Fibroblast of mammary gland (primary cell): Measurements from ENCODE around the gene DIDO1.
"Not testable (repeated sequence)": the region's sequence is repeated elsewhere in the genome, so short reads cannot be mapped to it uniquely, and the experiment has no call there.

Experiments used
- DNase-seq: peaks from one replicate; pipeline ENCODE4 v3.0.0-alpha.2; 2010; ENCODE audit warnings: low read depth
- H3K4me3 ChIP-seq: 2 replicates; pipeline ENCODE4 v1.5.1; 2011; ENCODE audit warnings: low read depth, mild to moderate bottlenecking, low read length, moderate library complexity; ENCODE audit not compliant: control insufficient read depth
- TF ChIP-seq, protein P1 (sequence below): conservative IDR thresholded peaks from 2 replicates; pipeline ENCODE4 v1.5.1; 2011; ENCODE audit warnings: low read depth, low read length, inconsistent platforms; ENCODE audit not compliant: control insufficient read depth, insufficient read depth

Gene DIDO1

DNA sequence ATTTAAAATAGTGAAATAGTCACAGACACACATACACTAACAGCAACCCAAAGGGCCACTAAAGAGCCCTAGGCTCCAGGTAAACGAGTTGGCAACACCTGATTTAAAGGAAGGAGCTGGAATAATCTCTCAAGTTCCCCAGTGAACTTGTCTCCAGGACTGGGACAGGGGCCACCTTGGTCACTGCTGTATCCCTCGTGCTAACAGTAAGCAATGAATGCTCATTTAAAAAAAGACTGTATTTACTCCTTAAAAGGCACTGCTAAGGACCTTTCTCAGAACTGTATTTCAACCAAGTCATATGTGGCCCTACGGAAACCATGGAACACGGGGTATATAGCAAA is 1.3 kb downstream of the DIDO1 start:
- peak overlapping the region; percentile 90 for H3K4me3 ChIP-seq
- no peak for DNase-seq
- TF ChIP-seq, protein P1, sequence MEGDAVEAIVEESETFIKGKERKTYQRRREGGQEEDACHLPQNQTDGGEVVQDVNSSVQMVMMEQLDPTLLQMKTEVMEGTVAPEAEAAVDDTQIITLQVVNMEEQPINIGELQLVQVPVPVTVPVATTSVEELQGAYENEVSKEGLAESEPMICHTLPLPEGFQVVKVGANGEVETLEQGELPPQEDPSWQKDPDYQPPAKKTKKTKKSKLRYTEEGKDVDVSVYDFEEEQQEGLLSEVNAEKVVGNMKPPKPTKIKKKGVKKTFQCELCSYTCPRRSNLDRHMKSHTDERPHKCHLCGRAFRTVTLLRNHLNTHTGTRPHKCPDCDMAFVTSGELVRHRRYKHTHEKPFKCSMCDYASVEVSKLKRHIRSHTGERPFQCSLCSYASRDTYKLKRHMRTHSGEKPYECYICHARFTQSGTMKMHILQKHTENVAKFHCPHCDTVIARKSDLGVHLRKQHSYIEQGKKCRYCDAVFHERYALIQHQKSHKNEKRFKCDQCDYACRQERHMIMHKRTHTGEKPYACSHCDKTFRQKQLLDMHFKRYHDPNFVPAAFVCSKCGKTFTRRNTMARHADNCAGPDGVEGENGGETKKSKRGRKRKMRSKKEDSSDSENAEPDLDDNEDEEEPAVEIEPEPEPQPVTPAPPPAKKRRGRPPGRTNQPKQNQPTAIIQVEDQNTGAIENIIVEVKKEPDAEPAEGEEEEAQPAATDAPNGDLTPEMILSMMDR = no peak

DNA sequence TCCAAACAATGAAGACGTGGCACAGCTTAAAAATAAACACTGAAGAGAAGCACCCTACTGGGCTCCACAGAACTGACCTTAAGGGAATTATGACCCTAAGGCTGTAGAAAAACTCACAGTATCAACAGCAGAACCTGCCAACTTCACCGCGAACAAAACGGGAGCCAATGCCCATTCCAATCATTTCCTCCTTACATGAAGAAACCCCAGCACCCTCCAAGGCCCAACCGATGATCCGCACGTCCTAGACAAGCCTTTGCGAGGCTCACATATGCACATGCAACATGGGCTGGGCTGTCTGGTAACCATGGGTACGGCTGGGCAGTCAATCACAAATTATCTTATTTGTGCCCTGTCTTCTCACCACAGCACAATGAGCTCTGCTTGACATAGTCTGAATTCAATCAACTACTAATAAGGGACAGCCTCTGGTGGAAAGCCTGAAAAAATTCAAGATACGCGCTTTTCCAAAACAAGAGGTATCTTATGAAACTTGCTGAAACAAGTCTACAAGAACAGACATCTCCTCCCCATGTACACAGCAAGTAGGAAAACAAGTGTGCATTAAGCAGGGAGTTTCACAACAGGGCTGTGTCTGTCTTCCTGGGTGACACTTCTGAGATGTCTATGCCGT is 1.7 kb downstream of the DIDO1 start:
- DNase-seq = peak; percentile 47
- peak overlapping the region; percentile 90 for H3K4me3 ChIP-seq
- TF ChIP-seq, protein P1 = no peak

DNA sequence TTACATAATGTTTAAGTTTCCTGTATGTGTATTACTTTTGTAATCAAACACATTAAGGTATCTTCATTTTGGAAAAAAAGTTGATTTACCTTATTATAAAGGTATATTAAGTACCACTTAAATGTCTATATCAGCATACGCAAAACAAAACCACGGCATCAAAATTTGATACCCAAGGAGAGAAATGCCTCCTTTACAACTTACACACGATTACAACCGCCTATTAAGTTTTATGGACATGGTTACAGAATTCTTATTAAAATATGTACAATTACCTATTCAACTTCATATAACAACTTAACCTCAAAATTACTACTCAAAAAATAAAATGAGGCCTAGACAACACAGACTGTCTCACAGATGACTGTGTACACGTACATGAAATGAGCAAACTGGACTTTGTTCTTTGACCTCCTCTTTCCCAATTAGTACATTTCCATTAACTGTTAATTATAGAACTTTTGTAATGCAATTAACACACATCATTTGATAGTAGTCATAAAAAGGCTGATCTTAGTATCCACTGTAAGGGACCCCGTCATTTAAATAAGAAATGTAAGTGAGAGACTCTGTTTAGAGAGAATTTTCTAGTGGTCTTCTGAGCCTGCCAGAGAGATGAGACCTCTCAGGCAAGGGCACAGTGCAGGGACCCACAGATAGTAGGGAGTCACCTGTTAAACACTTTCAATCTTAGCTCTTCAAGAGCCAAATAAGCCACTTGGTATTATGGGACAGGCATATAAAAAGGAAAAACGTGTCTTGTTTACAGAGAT is 2.5 kb downstream of the DIDO1 start:
- DNase-seq = no peak
- H3K4me3 ChIP-seq = peak overlapping the region; percentile 90
- TF ChIP-seq, protein P1 = no peak

DNA sequence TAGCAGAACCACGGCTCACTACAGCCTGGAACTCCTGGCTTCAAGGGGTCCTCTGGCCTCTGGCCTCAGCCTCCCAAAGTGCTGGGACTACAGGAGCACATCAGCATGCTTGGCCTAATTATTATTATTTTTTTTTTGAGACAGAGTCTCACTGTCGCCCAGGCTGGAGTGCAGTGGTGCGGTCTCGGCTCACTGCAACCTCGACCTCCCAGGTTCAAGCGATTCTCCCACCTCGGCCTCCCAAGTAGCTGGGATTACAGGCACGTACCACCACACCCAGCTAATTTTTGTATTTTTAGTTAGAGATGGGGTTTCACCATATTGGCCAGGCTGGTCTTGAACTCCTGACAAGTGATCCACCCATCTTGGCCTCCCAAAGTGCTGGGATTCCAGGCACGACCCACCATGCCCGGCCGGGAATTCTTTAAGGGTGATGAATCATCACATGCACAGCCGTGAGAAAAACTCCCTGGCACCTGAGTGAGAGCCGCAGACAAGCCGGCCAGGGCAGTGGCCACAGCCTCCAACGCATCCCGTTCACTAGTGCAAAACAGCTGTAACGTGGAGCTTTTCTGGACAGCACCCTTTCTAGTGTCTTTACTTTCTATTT is 3.1 kb downstream of the DIDO1 start:
- peak; percentile 88 for DNase-seq
- not testable (repeated sequence) for H3K4me3 ChIP-seq

DNA sequence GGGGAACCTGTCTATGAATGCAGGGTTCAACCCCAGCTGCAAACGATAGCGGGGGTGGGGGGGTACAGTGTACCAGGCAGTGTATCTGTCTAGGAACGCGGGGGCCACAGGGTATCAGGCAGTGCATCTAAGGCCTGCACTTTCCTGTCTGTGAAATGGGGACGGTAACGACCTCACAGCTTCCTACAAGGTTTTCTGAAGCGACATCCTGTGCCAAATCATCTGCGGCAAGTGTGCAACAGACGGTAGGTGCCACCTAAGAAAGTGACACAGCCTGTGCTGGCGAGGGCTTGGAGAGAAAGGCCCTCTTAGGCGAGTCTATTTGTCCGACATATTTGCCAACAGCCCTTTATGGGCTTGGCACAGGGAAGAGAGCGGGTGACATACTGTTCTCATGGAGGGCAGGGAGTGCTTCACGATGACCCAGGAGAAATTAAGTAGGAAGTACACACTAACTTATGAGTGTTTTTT is 3.8 kb downstream of the DIDO1 start:
- no peak overlapping the region for H3K4me3 ChIP-seq
- TF ChIP-seq, protein P1 = no peak
- DNase-seq = no peak

DNA sequence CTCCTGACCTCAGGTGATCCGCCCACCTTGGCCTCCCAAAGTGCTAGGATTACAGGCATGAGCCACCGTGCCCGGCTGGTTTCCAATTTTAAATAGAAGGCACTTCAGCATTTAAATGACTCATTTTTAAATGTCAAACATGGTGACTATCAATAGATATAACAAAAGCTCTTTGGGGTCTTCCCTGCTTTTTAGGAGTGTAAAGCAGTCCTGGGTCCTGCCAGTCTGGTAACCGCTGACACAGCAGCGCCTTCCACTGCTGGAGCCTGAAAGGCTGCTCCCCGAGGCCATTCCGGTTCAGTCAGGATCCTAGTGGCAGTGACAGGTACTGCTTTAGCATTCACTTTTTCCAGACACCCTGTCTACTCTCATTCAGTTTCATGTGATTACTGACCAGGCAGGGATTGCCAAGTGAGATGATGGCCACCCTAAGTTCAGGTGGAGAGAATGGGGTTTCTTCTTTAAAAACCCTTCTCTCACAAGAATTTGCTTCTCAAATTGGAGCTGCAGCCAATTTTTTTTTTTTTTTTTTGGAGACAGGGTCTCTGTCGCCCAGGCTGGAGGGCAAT is 5.1 kb downstream of the DIDO1 start:
- peak; percentile 63 for DNase-seq
- no peak overlapping the region for H3K4me3 ChIP-seq
- TF ChIP-seq, protein P1 = peak; percentile 60
